Spleen (tissue), 11 donors: Measurements from ENCODE around the gene SPOPL. TPM values are rescaled to one million over a fixed set of nuclear protein-coding genes. Genes with fewer than 3 reads are reported as not detected.

Experiments used
- DNase-seq: peaks from one replicate; pipeline ENCODE4 v3.0.0-alpha.2; 2020
- H3K27ac ChIP-seq, 8 donors: fragments of 200-600 bp; sonication (generic) in 7 of 8; 1 replicate in 4 of 8; 2 replicates in 4 of 8; pipeline versions ENCODE4 v1.5.0 to v1.8.0; 2016 to 2021; ENCODE audit warnings: inconsistent platforms in 4 of 8, mild to moderate bottlenecking in 4 of 8, moderate library complexity in 1 of 8
- H3K27me3 ChIP-seq, 7 donors: fragments of 200-600 bp; sonication (generic) in 6 of 7; replicated peaks in 1 of 7; 1 replicate in 4 of 7; 2 replicates in 3 of 7; pipeline versions ENCODE4 v1.5.0 to v1.8.0; 2016 to 2021; ENCODE audit warnings: inconsistent platforms in 3 of 7, mild to moderate bottlenecking in 1 of 7
- H3K36me3 ChIP-seq, 6 donors: fragments of 200-600 bp; sonication (generic) in 5 of 6; 1 replicate in 4 of 6; 2 replicates in 2 of 6; pipeline versions ENCODE4 v1.5.0 to v1.8.0; 2016 to 2021; ENCODE audit warnings: inconsistent platforms in 2 of 6
- H3K4me1 ChIP-seq, 6 donors: fragments of 200-600 bp; sonication (generic) in 5 of 6; 1 replicate in 3 of 6; 2 replicates in 3 of 6; pipeline versions ENCODE4 v1.5.0 to v1.8.0; 2016 to 2021; ENCODE audit warnings: inconsistent platforms in 3 of 6
- H3K4me3 ChIP-seq, 8 donors: fragments of 200-600 bp; sonication (generic) in 7 of 8; 1 replicate in 4 of 8; 2 replicates in 4 of 8; pipeline versions ENCODE4 v1.5.0 to v1.8.0; 2016 to 2021; ENCODE audit warnings: inconsistent platforms in 4 of 8, mild to moderate bottlenecking in 4 of 8, moderate library complexity in 2 of 8
- H3K9me3 ChIP-seq, 8 donors: fragments of 200-600 bp; sonication (generic) in 7 of 8; 1 replicate in 4 of 8; 2 replicates in 4 of 8; pipeline versions ENCODE4 v1.5.0 to v1.8.0; 2016 to 2021; ENCODE audit warnings: inconsistent platforms in 4 of 8
- POLR2A ChIP-seq, 3 donors: fragments of 450-650 bp; IDR thresholded peaks; one replicate each; pipeline ENCODE4 v1.5.1; 2017; ENCODE audit warnings: antibody characterized with exemption in 3 of 3, mild to moderate bottlenecking in 1 of 3
- POLR2AphosphoS5 ChIP-seq, 3 donors: sonication (generic); formaldehyde crosslinking; IDR thresholded peaks; one replicate each; pipeline ENCODE4 v1.5.1; 2017; ENCODE audit warnings: antibody characterized with exemption in 3 of 3
- WGBS, 5 donors: extraction: QIAGEN DNeasy Blood & Tissue Kit in 3 of 5; methylation state at CpG; one replicate each; pipeline versions ENCODE4 v1.1.5 to v1.1.7; 2013 to 2018; 5-methylcytosine and 5-hydroxymethylcytosine counted together
- intact Hi-C: fragments of 100-400 bp; cut with DNase I; formaldehyde crosslinking; loops from one replicate; pipeline ENCODE4 v1.15.0; 2023; ENCODE audit warnings: low total_unique reads
- polyA plus RNA-seq, 3 donors: library from polyadenylated mRNA; stranded (reverse); fragments of 200-250 nt; gene quantifications; one replicate each; pipeline ENCODE4 v1.2.1, GENCODE V29; 2013
- total RNA-seq, 7 donors: library from RNA; depleted of rRNA in 3 of 7; stranded (reverse); fragments of >200 nt in 3 of 7; fragmentation: NEBNext Ultra II Directional in 4 of 7; extraction: Animal tissue kit (Norgen Biotek cat#: 25700) in 4 of 7; gene quantifications; one replicate each; pipeline versions ENCODE4 v1.1.0 to v1.2.1, GENCODE V29; 2016 to 2021
- TF ChIP-seq, protein P1 (sequence below), 11 experiments: fragments of 200-600 bp in 7 of 11; fragments of 450-650 bp in 4 of 11; sonication (generic) in 4 of 11; IDR thresholded peaks in 8 of 11; conservative IDR thresholded peaks in 3 of 11; 1 replicate in 7 of 11; 2 replicates in 4 of 11; pipeline versions ENCODE4 v1.4.0 to v1.8.0; 2016 to 2021; ENCODE audit warnings: antibody characterized with exemption in 11 of 11, inconsistent platforms in 4 of 11, mild to moderate bottlenecking in 1 of 11
- donor health status: healthy with polysubstance abuse.
- donor health status: DM: no; HTN: no; CAD: no; lungs with moderate emphysema.
- donor health status: DM: no; HTN: no; CAD: no.
- donor health status: Bipolar disorder and iron deficiency.
- donor health status: healthy.
- donor health status: DM: no; HTN: no; CAD: no.
- donor health status: DM: yes; HTN: yes; CAD: no.

The SPOPL gene
- total and polyA plus RNA-seq, 10 donors, result 4.8 to 48.8 (median 36.8) TPM

DNA sequence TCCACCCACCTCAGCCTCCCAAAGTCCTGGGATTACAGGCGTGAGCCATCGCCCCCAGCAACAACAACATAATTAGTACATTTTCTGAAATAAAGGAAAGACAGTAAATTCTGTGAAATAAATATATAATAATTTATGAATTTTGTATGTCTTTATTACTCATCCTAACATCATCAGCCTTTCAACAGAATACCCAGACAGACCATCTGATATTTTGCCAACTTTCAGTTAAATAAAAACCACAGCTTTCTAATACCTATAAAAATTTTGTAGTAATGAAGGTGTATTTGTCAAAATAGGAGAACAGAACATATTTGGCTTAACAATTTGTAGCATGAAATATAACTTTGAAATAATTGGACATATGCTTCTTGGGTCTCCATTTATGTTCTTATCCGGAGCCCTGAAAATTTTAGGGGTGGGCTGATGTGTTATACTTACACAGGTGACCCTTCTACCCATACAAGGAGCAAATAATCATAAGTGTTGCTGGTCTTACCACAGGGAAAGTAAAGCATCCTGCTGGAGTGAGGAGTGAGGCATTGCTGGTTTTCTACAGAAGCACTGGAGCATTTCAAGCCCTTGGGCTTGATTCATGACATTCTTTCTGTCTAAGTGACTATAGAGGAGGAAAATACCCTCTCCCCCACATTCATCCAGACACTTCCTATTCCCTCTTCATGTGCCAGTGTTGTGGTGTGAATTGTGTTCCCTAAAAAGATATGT lies 99.3 kb downstream of the SPOPL start:
- WGBS, 5 donors, result 95 to 100% (median 98%) methylated on average over 3 of the region's 3 CpGs
- H3K4me1 ChIP-seq, result no peaks in the 10 kb centered on the region
- intact Hi-C loops, result no loop called here

DNA sequence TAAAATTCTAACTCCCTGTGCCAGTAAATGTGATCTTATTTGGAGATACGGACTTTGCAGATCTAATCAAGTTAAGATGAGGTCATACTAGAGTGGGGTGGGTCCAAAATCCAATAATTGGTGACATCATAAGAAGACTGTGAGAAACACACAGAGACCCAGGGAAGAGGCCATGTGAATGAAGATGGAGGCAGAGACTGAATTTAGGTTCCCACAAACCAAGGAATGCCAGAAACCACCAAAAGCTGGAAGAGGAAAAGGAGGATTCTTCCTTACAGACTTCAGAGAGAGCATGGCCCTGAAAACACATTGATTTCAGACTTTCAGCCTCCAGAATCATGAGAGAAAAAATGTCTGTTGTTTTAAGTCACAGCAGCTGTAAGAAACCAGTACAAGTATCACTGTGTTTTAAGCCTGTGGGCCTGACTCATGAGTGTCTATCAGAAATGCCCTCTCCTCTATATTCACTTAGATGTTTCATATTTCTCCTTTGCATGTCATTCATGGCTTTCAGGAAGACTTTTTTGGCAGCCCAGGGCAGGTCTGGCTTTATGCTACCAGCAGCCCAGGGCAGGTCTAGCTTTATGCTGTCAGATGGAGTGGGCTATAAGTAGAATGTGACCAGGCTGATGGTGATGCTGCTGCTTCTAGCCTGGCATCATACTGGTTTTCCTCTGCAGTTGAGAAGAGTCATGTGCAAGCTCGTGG lies 100.0 kb downstream of the SPOPL start:
- Histone ChIP-seq H3K4me3 (no peak overlapping the region), H3K4me1 (no peaks in the 10 kb centered on the region), H3K27me3 (no peaks in the 10 kb centered on the region), H3K27ac (no peak overlapping the region), H3K36me3 (peaks cover 0 to 16% (median 0%) of the 10 kb centered on the region in 6 donors), H3K9me3 (no peaks in the 10 kb centered on the region)
- no peak for DNase-seq
- intact Hi-C loops, result no loop called here
- 84 to 96% (median 93%) methylated on average over 2 of the region's 2 CpGs for WGBS, 5 donors
- no peak for TF ChIP-seq POLR2A (IDR thresholded peaks at IDR 0.05)
- TF ChIP-seq, protein P1, sequence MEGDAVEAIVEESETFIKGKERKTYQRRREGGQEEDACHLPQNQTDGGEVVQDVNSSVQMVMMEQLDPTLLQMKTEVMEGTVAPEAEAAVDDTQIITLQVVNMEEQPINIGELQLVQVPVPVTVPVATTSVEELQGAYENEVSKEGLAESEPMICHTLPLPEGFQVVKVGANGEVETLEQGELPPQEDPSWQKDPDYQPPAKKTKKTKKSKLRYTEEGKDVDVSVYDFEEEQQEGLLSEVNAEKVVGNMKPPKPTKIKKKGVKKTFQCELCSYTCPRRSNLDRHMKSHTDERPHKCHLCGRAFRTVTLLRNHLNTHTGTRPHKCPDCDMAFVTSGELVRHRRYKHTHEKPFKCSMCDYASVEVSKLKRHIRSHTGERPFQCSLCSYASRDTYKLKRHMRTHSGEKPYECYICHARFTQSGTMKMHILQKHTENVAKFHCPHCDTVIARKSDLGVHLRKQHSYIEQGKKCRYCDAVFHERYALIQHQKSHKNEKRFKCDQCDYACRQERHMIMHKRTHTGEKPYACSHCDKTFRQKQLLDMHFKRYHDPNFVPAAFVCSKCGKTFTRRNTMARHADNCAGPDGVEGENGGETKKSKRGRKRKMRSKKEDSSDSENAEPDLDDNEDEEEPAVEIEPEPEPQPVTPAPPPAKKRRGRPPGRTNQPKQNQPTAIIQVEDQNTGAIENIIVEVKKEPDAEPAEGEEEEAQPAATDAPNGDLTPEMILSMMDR (IDR thresholded peaks at IDR 0.05 in 8 of 11, conservative IDR thresholded peaks at IDR 0.05 in 3 of 11), result no peak
- no peak for TF ChIP-seq POLR2AphosphoS5 (IDR thresholded peaks at IDR 0.05)

More for the DNA sequence above, 99.3 kb downstream of the SPOPL start:
- H3K27ac ChIP-seq, result no peak overlapping the region
- H3K27me3 ChIP-seq, result no peaks in the 10 kb centered on the region
- TF ChIP-seq, protein P1 (IDR thresholded peaks at IDR 0.05 in 8 of 11, conservative IDR thresholded peaks at IDR 0.05 in 3 of 11), result no peak
- TF ChIP-seq POLR2A (IDR thresholded peaks at IDR 0.05) (no peak), POLR2AphosphoS5 (IDR thresholded peaks at IDR 0.05) (no peak)
- no peak overlapping the region for H3K4me3 ChIP-seq
- no peak for DNase-seq
- H3K9me3 ChIP-seq, result no peaks in the 10 kb centered on the region
- H3K36me3 ChIP-seq, result peaks cover 0 to 23% (median under 1%) of the 10 kb centered on the region in 6 donors

DNA sequence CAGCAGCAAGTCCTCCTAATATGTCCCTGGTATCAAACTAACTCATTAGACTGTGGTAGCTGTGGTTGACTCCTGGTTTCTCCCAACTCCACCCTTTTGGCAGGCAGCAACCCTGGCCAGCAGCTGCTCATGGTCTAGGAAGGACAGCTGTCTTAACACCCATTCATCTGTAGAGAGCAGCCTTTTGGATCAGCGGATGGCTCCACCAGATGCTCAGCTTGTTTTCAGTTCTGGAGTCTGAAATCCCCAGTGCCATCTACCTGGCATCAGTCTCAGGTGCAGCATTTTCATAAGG lies 100.5 kb downstream of the SPOPL start:
- no peaks in the 10 kb centered on the region for H3K9me3 ChIP-seq
- H3K27me3 ChIP-seq, result no peaks in the 10 kb centered on the region
- no peak overlapping the region for H3K4me3 ChIP-seq
- 86 to 100% (median 97%) methylated on average over 1 of the region's 1 CpG for WGBS, 5 donors
- intact Hi-C loops, result no loop called here
- no peaks in the 10 kb centered on the region for H3K4me1 ChIP-seq
- no peak for DNase-seq
- peaks cover 0 to 12% (median 0%) of the 10 kb centered on the region in 6 donors for H3K36me3 ChIP-seq
- TF ChIP-seq, protein P1 (IDR thresholded peaks at IDR 0.05 in 8 of 11, conservative IDR thresholded peaks at IDR 0.05 in 3 of 11), result no peak
- TF ChIP-seq POLR2AphosphoS5 (IDR thresholded peaks at IDR 0.05), result no peak
- no peak for TF ChIP-seq POLR2A (IDR thresholded peaks at IDR 0.05)
- H3K27ac ChIP-seq, result no peak overlapping the region

DNA sequence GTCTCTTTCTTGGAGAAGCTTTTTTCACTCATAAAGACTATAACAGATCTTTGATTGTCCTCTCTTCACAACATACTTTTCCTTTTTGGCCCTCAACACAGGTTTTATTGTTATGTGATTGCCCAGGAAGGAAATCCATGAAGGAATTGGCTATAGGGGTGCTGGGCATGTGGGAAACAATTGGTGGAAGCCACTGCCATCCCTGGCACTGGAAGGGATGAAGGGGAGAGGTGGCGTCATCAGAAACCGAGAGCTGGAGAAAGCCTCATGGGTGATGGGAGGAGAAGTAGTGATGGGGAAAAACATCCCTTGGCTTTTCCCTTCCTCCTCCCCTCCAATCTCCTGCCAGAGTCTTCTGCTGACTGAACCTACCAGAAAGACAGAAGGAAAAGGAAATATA lies 106.2 kb downstream of the SPOPL start:
- no peak overlapping the region for H3K4me3 ChIP-seq
- no peak for DNase-seq
- no peaks in the 10 kb centered on the region for H3K4me1 ChIP-seq
- no peaks in the 10 kb centered on the region for H3K9me3 ChIP-seq
- H3K27me3 ChIP-seq, result no peaks in the 10 kb centered on the region
- 65 to 89% (median 77%) methylated on average over 2 of the region's 2 CpGs for WGBS, 5 donors
- TF ChIP-seq POLR2AphosphoS5 (IDR thresholded peaks at IDR 0.05), result no peak
- intact Hi-C loops, result no loop called here
- no peak overlapping the region for H3K27ac ChIP-seq
- no peaks in the 10 kb centered on the region for H3K36me3 ChIP-seq
